Caco-2 (cell line): ENCODE data around the gene SYT7. TPM values are rescaled to one million over a fixed set of nuclear protein-coding genes. Genes with fewer than 3 reads are reported as not detected.

Experiments used
- BruUV-seq: library from RNA; stranded (reverse); fragments of 400-500 nt; replicated peaks from 2 replicates; lab custom pipeline; 2021; lab: Mats Ljungman, UMichigan
- CTCF ChIA-PET: fragments of 300-600 bp; sonication (Branson Sonifier 250); formaldehyde crosslinking; loops from one replicate; lab custom pipeline; 2022; ENCODE audit warnings: antibody characterized with exemption; lab: Charles Lee
- POLR2A ChIA-PET: fragments of 300-600 bp; sonication (Branson Sonifier 250); formaldehyde crosslinking; loops from one replicate; lab custom pipeline; 2022; ENCODE audit warnings: antibody characterized with exemption; lab: Charles Lee
- DNase-seq, 2 experiments: peaks; one replicate each; pipeline versions ENCODE4 v3.0.0 to v3.0.0-alpha.2; 2020 to 2022
- H3K27me3 ChIP-seq: replicated peaks from 2 replicates; pipeline ENCODE4 v1.6.0; 2011; ENCODE audit warnings: low read length; ENCODE audit not compliant: control insufficient read depth, insufficient read depth
- H3K36me3 ChIP-seq: 2 replicates; pipeline ENCODE4 v1.5.1; 2011; ENCODE audit warnings: low read length; ENCODE audit not compliant: control insufficient read depth, insufficient read depth
- H3K4me1 ChIP-seq: fragments of 250-450 bp; sonication (Bioruptor Pico); 2 replicates; pipeline ENCODE4 v1.5.1; 2020; ENCODE audit warnings: mild to moderate bottlenecking
- H3K4me3 ChIP-seq: 2 replicates; pipeline ENCODE4 v1.5.1; 2011; ENCODE audit warnings: low read depth, mild to moderate bottlenecking, control low read depth, low read length
- H3K9me3 ChIP-seq: fragments of 250-450 bp; sonication (Bioruptor Pico); 2 replicates; pipeline ENCODE4 v1.5.1; 2020; ENCODE audit warnings: mild to moderate bottlenecking, moderate library complexity
- H3K27ac Mint-ChIP-seq: one replicate; pipeline ENCODE4 v1.8.0; 2022; ENCODE audit warnings: mixed read lengths; ENCODE audit not compliant: unreplicated experiment
- H3K27me3 Mint-ChIP-seq: one replicate; pipeline ENCODE4 v1.8.0; 2022; ENCODE audit warnings: mixed read lengths; ENCODE audit not compliant: insufficient read depth, unreplicated experiment
- H3K36me3 Mint-ChIP-seq: one replicate; pipeline ENCODE4 v1.8.0; 2022; ENCODE audit warnings: mild to moderate bottlenecking, mixed read lengths; ENCODE audit not compliant: insufficient read depth, unreplicated experiment
- H3K4me1 Mint-ChIP-seq: one replicate; pipeline ENCODE4 v1.8.0; 2022; ENCODE audit warnings: low read depth, mixed read lengths; ENCODE audit not compliant: unreplicated experiment
- H3K4me3 Mint-ChIP-seq: one replicate; pipeline ENCODE4 v1.8.0; 2022; ENCODE audit warnings: mild to moderate bottlenecking, moderate library complexity, mixed read lengths; ENCODE audit not compliant: unreplicated experiment
- H3K9me3 Mint-ChIP-seq: one replicate; pipeline ENCODE4 v1.8.0; 2022; ENCODE audit warnings: mixed read lengths; ENCODE audit not compliant: unreplicated experiment
- CTCF ChIP-seq, 2 experiments: fragments of 200-600 bp in 1 of 2; IDR thresholded peaks; 1 replicate in 1 of 2; 2 replicates in 1 of 2; pipeline versions ENCODE4 v1.5.1 to v1.8.0; 2011 to 2022; ENCODE audit warnings: antibody characterized with exemption in 1 of 2, control low read depth in 1 of 2, inconsistent platforms in 1 of 2, low read depth in 1 of 2, low read length in 1 of 2, mild to moderate bottlenecking in 1 of 2, moderate library complexity in 1 of 2; ENCODE audit not compliant: insufficient read depth in 1 of 2, severe bottlenecking in 1 of 2, unreplicated experiment in 1 of 2
- intact Hi-C: fragments of 100-400 bp; cut with micrococcal nuclease; formaldehyde crosslinking; loops from one replicate; pipeline ENCODE4 v1.10.0; 2022; ENCODE audit not compliant: unreplicated experiment
- total RNA-seq: library from RNA; stranded (reverse); gene quantifications from 2 replicates; pipeline ENCODE4 v1.2.3, GENCODE V29; 2022

SYT7 gene
- total RNA-seq, 1 experiment from 2014 or later: 33.5 TPM

GRCh38 chr11:61553373-61554171, 27.3 kb downstream of the SYT7 start:
- peaks cover 17% of the 10 kb centered on the region for H3K4me1 Mint-ChIP-seq
- H3K27ac Mint-ChIP-seq: no peak overlapping the region
- peaks cover 5% of the 10 kb centered on the region for H3K36me3 Mint-ChIP-seq
- no peaks in the 10 kb centered on the region for H3K27me3 Mint-ChIP-seq
- CTCF ChIA-PET: no interaction called here
- no peak overlapping the region for H3K4me3 Mint-ChIP-seq
- TF ChIP-seq CTCF (IDR thresholded peaks at IDR 0.05; ENCODE audit: insufficient read depth in 1 of 2, low read depth in 1 of 2, low read length in 1 of 2, severe bottlenecking in 1 of 2, unreplicated experiment in 1 of 2): no peak
- no TSS peak for BruUV-seq
- DNase-seq: no peak
- no peaks in the 10 kb centered on the region for H3K27me3 ChIP-seq
- H3K4me1 ChIP-seq: no peaks in the 10 kb centered on the region; the same call in 1 of the 2 replicates
- H3K9me3 Mint-ChIP-seq: no peaks in the 10 kb centered on the region
- intact Hi-C loops: no loop called here
- H3K9me3 ChIP-seq: no peaks in the 10 kb centered on the region
- POLR2A ChIA-PET: no interaction called here
- no peak overlapping the region for H3K4me3 ChIP-seq
- no peaks in the 10 kb centered on the region for H3K36me3 ChIP-seq

- Histone ChIP-seq H3K9me3 (no peaks in the 10 kb centered on the region), H3K36me3 (no peaks in the 10 kb centered on the region), H3K27me3 (no peaks in the 10 kb centered on the region), H3K4me1 (no peaks in the 10 kb centered on the region), H3K4me3 (no peak overlapping the region)
- Mint-ChIP-seq H3K27me3 (no peaks in the 10 kb centered on the region), H3K4me3 (no peak overlapping the region), H3K9me3 (no peaks in the 10 kb centered on the region), H3K4me1 (peaks cover 11% of the 10 kb centered on the region), H3K27ac (no peak overlapping the region), H3K36me3 (peaks cover 5% of the 10 kb centered on the region)
- DNase-seq: no peak
- BruUV-seq: no TSS peak
- ChIA-PET POLR2A (no interaction called here), CTCF (interaction anchor here (0.6 kb wide), 1 partner anchor 721 kb away, joined by 3 read pairs; no protein-coding TSS in a partner anchor)
- intact Hi-C loops: no loop called here
- TF ChIP-seq CTCF (IDR thresholded peaks at IDR 0.05; ENCODE audit: insufficient read depth in 1 of 2, low read depth in 1 of 2, low read length in 1 of 2, severe bottlenecking in 1 of 2, unreplicated experiment in 1 of 2): no peak
Measured at GRCh38 chr11:61552108-61552635, 28.7 kb downstream of the SYT7 start.

GRCh38 chr11:61551634-61552033, 29.2 kb downstream of the SYT7 start:
- BruUV-seq: no TSS peak
- Mint-ChIP-seq H3K36me3 (peaks cover 5% of the 10 kb centered on the region), H3K4me1 (peaks cover 6% of the 10 kb centered on the region), H3K27ac (no peak overlapping the region), H3K27me3 (no peaks in the 10 kb centered on the region), H3K9me3 (no peaks in the 10 kb centered on the region), H3K4me3 (no peak overlapping the region)
- CTCF ChIA-PET: no interaction called here
- intact Hi-C loops: no loop called here
- no peaks in the 10 kb centered on the region for H3K9me3 ChIP-seq
- no peaks in the 10 kb centered on the region for H3K27me3 ChIP-seq
- no peak for DNase-seq
- H3K4me1 ChIP-seq: no peaks in the 10 kb centered on the region
- H3K36me3 ChIP-seq: no peaks in the 10 kb centered on the region
- no peak overlapping the region for H3K4me3 ChIP-seq
- TF ChIP-seq CTCF (IDR thresholded peaks at IDR 0.05; ENCODE audit: insufficient read depth in 1 of 2, low read depth in 1 of 2, low read length in 1 of 2, severe bottlenecking in 1 of 2, unreplicated experiment in 1 of 2): no peak
- POLR2A ChIA-PET: no interaction called here
